H9 (cell line): ENCODE data around the gene IRF6. TPM values are rescaled to one million over a fixed set of nuclear protein-coding genes. Genes with fewer than 3 reads are reported as not detected.

Source experiments
- DNase-seq: peaks from one replicate; pipeline ENCODE4 v3.0.0-alpha.2; 2017
- H2AFZ ChIP-seq: one replicate; pipeline ENCODE4 v1.6.1; 2013; ENCODE audit warnings: mild to moderate bottlenecking, low read length, control low read depth, moderate library complexity
- H2AK5ac ChIP-seq: 2 replicates; pipeline ENCODE4 v1.6.1; 2013; ENCODE audit warnings: low read length, control low read depth, mixed read lengths; ENCODE audit not compliant: insufficient read length
- H2BK120ac ChIP-seq: one replicate; pipeline ENCODE4 v1.6.1; 2013; ENCODE audit warnings: low read depth, mild to moderate bottlenecking, low read length, control low read depth, inconsistent platforms; ENCODE audit not compliant: poor library complexity, severe bottlenecking
- H2BK12ac ChIP-seq: 2 replicates; pipeline ENCODE4 v1.6.1; 2013; ENCODE audit warnings: low read length, control low read depth, mixed read lengths, low read depth; ENCODE audit not compliant: insufficient read length
- H2BK15ac ChIP-seq: 2 replicates; pipeline ENCODE4 v1.6.1; 2013; ENCODE audit warnings: low read depth, low read length, control low read depth
- H2BK20ac ChIP-seq: one replicate; pipeline ENCODE4 v1.6.1; 2013; ENCODE audit warnings: low read depth, mild to moderate bottlenecking, low read length, control low read depth, inconsistent platforms; ENCODE audit not compliant: poor library complexity, severe bottlenecking
- H2BK5ac ChIP-seq: 2 replicates; pipeline ENCODE4 v1.6.1; 2013; ENCODE audit warnings: low read length, control low read depth, mixed read lengths; ENCODE audit not compliant: insufficient read length
- H3K14ac ChIP-seq: 2 replicates; pipeline ENCODE4 v1.6.1; 2013; ENCODE audit warnings: low read length, control low read depth; ENCODE audit not compliant: insufficient read depth
- H3K18ac ChIP-seq: 2 replicates; pipeline ENCODE4 v1.6.1; 2013; ENCODE audit warnings: low read depth, mild to moderate bottlenecking, mixed read lengths, low read length, control low read depth; ENCODE audit not compliant: insufficient read length
- H3K23ac ChIP-seq: 2 replicates; pipeline ENCODE4 v1.6.1; 2013; ENCODE audit warnings: low read length, control low read depth, mixed read lengths, low read depth; ENCODE audit not compliant: insufficient read length
- H3K23me2 ChIP-seq: 2 replicates; pipeline ENCODE4 v1.6.1; 2013; ENCODE audit warnings: low read depth, mild to moderate bottlenecking, mixed read lengths, low read length, control low read depth; ENCODE audit not compliant: insufficient read length, poor library complexity, severe bottlenecking
- H3K27ac ChIP-seq: 2 replicates; pipeline ENCODE4 v1.5.1; 2013; ENCODE audit warnings: low read length, control low read depth, mixed read lengths, low read depth; ENCODE audit not compliant: insufficient read length
- H3K27me3 ChIP-seq: 2 replicates; pipeline ENCODE4 v1.6.1; 2013; ENCODE audit warnings: low read length, control low read depth, inconsistent platforms; ENCODE audit not compliant: insufficient read depth
- H3K4ac ChIP-seq: 2 replicates; pipeline ENCODE4 v1.6.1; 2013; ENCODE audit warnings: low read depth, mild to moderate bottlenecking, control low read depth, inconsistent platforms, low read length, moderate library complexity
- H3K4me1 ChIP-seq: 2 replicates; pipeline ENCODE4 v1.6.1; 2013; ENCODE audit warnings: low read length, control low read depth, inconsistent platforms; ENCODE audit not compliant: insufficient read depth
- H3K4me2 ChIP-seq: 2 replicates; pipeline ENCODE4 v1.6.1; 2013; ENCODE audit warnings: low read length, control low read depth, mixed read lengths; ENCODE audit not compliant: insufficient read length, insufficient read depth
- H3K56ac ChIP-seq: 2 replicates; pipeline ENCODE4 v1.6.1; 2013; ENCODE audit warnings: low read depth, mild to moderate bottlenecking, mixed read lengths, low read length, control low read depth; ENCODE audit not compliant: insufficient read length
- H3K79me1 ChIP-seq: 2 replicates; pipeline ENCODE4 v1.6.1; 2013; ENCODE audit warnings: low read depth, mild to moderate bottlenecking, moderate library complexity, low read length, control low read depth, inconsistent platforms; ENCODE audit not compliant: insufficient read depth, poor library complexity, severe bottlenecking
- H3K79me2 ChIP-seq: 2 replicates; pipeline ENCODE4 v1.6.1; 2013; ENCODE audit warnings: low read length, control low read depth, inconsistent platforms; ENCODE audit not compliant: insufficient read depth
- H3K9ac ChIP-seq: 2 replicates; pipeline ENCODE4 v1.6.1; 2013; ENCODE audit warnings: low read length, control low read depth, mixed read lengths; ENCODE audit not compliant: insufficient read length; ENCODE audit errors: extremely low read depth
- H3K9me3 ChIP-seq: one replicate; pipeline ENCODE4 v1.6.1; 2013; ENCODE audit warnings: low read depth, low read length, inconsistent platforms; ENCODE audit not compliant: control insufficient read depth
- H3T11ph ChIP-seq: one replicate; pipeline ENCODE4 v1.6.1; 2013; ENCODE audit warnings: mild to moderate bottlenecking, low read length, control low read depth, inconsistent platforms
- H4K20me1 ChIP-seq: one replicate; pipeline ENCODE4 v1.6.1; 2013; ENCODE audit not compliant: control insufficient read depth, insufficient read length, insufficient read depth
- H4K5ac ChIP-seq: 2 replicates; pipeline ENCODE4 v1.6.1; 2013; ENCODE audit warnings: low read depth, mild to moderate bottlenecking, mixed read lengths, low read length, control low read depth; ENCODE audit not compliant: insufficient read length
- H4K8ac ChIP-seq: replicated peaks from 2 replicates; pipeline ENCODE4 v1.6.1; 2013; ENCODE audit warnings: low read length, control low read depth, mixed read lengths, low read depth; ENCODE audit not compliant: insufficient read length
- H4K91ac ChIP-seq: 2 replicates; pipeline ENCODE4 v1.6.1; 2013; ENCODE audit warnings: low read depth, mild to moderate bottlenecking, moderate library complexity, mixed read lengths, low read length, control low read depth; ENCODE audit not compliant: insufficient read length
- H3K27ac Mint-ChIP-seq, 3 experiments: 2 replicates in 2 of 3; 3 replicates in 1 of 3; pipeline ENCODE4 v1.8.0; 2020 to 2021; ENCODE audit warnings: mixed read lengths in 3 of 3, mild to moderate bottlenecking in 1 of 3, moderate library complexity in 1 of 3
- H3K27me3 Mint-ChIP-seq: 2 replicates; pipeline ENCODE4 v1.8.0; 2021; ENCODE audit warnings: low read depth, mild to moderate bottlenecking, moderate library complexity, mixed read lengths
- H3K36me3 Mint-ChIP-seq, 3 experiments: 2 replicates in 2 of 3; 3 replicates in 1 of 3; pipeline ENCODE4 v1.8.0; 2020 to 2021; ENCODE audit warnings: low read depth in 3 of 3, mixed read lengths in 3 of 3; ENCODE audit not compliant: insufficient read depth in 1 of 3
- H3K4me1 Mint-ChIP-seq, 2 experiments: 2 replicates each; pipeline ENCODE4 v1.8.0; 2020; ENCODE audit warnings: mixed read lengths in 2 of 2
- H3K4me3 Mint-ChIP-seq, 2 experiments: 2 replicates in 1 of 2; 3 replicates in 1 of 2; pipeline ENCODE4 v1.8.0; 2020 to 2021; ENCODE audit warnings: mild to moderate bottlenecking in 2 of 2, mixed read lengths in 2 of 2, moderate library complexity in 1 of 2
- H3K9me3 Mint-ChIP-seq, 2 experiments: 2 replicates in 1 of 2; 3 replicates in 1 of 2; pipeline ENCODE4 v1.8.0; 2020; ENCODE audit warnings: mild to moderate bottlenecking in 2 of 2, mixed read lengths in 2 of 2, moderate library complexity in 1 of 2
- CTCF ChIP-seq: fragments of 200-600 bp; sonication (generic); conservative IDR thresholded peaks from 3 replicates; pipeline ENCODE4 v1.8.0; 2021; ENCODE audit warnings: antibody characterized with exemption, mild to moderate bottlenecking
- WGBS: extraction: QIAGEN DNeasy Blood & Tissue Kit; methylation state at CpG from one replicate; pipeline ENCODE4 v1.1.7; 2013; ENCODE audit warnings: missing lambda C conversion rate, low lambda C conversion rate, mixed read lengths; ENCODE audit not compliant: insufficient read length; ENCODE audit errors: extremely low coverage; 5-methylcytosine and 5-hydroxymethylcytosine counted together
- total RNA-seq: library from RNA; stranded (reverse); gene quantifications from 2 replicates; pipeline ENCODE4 v1.2.1, GENCODE V29; 2021

IRF6 gene
- total RNA-seq, 1 experiment from 2014 or later: 7.1 TPM

GRCh38 chr1:209785592-209785991 lies 20.4 kb downstream of the IRF6 start:
- Mint-ChIP-seq H3K27ac (no peak overlapping the region), H3K27me3 (peaks cover 8% of the 10 kb centered on the region), H3K36me3 (peaks cover 0 to 51% (median 41%) of the 10 kb centered on the region in 3 experiments; a peak in 5 of 7 replicates), H3K4me1 (peaks cover 10 to 14% of the 10 kb centered on the region in 2 experiments), H3K4me3 (no peak overlapping the region), H3K9me3 (no peaks in the 10 kb centered on the region; a peak in 1 of 5 replicates)
- no peak overlapping the region for H3K27ac ChIP-seq
- no peak overlapping the region for H4K8ac ChIP-seq
- no peak overlapping the region for H3K23ac ChIP-seq
- H3K4me2 ChIP-seq: no peak overlapping the region
- H4K91ac ChIP-seq: no peak overlapping the region
- H2BK120ac ChIP-seq: no peak overlapping the region
- H3K27me3 ChIP-seq: no peaks in the 10 kb centered on the region
- H2AFZ ChIP-seq: no peak overlapping the region
- H2BK20ac ChIP-seq: no peak overlapping the region
- no peak overlapping the region for H3K9ac ChIP-seq
- H3K14ac ChIP-seq: no peak overlapping the region
- WGBS: no CpG with 5 or more reads among the region's 4 CpGs
- H3T11ph ChIP-seq: no peak overlapping the region
- no peak overlapping the region for H2AK5ac ChIP-seq
- DNase-seq: no peak
- H3K79me1 ChIP-seq: no peaks in the 10 kb centered on the region
- no peak overlapping the region for H2BK12ac ChIP-seq
- no peak overlapping the region for H2BK15ac ChIP-seq
- H3K23me2 ChIP-seq: no peaks in the 10 kb centered on the region
- H2BK5ac ChIP-seq: no peak overlapping the region
- H3K4me1 ChIP-seq: no peaks in the 10 kb centered on the region
- no peaks in the 10 kb centered on the region for H3K9me3 ChIP-seq
- no peak overlapping the region for H3K18ac ChIP-seq
- H3K56ac ChIP-seq: no peak overlapping the region
- no peaks in the 10 kb centered on the region; the same call in 1 of the 2 replicates for H3K79me2 ChIP-seq
- no peak overlapping the region for H4K5ac ChIP-seq
- no peak for TF ChIP-seq CTCF
- H3K4ac ChIP-seq: no peak overlapping the region
- H4K20me1 ChIP-seq: no peaks in the 10 kb centered on the region
